Sigmoid colon (tissue), 4 donors: ENCODE measurements around the gene CGB5.
"Not testable (repeated sequence)": the region's sequence is repeated elsewhere in the genome, so short reads cannot be mapped to it uniquely, and the experiment has no call there.

Source experiments
- CTCF ChIP-seq, 4 experiments: fragments of 450-650 bp in 3 of 4; fragments of 200-600 bp in 1 of 4; IDR thresholded peaks; one replicate each; pipeline ENCODE4 v1.5.1; 2016 to 2019; ENCODE audit warnings: antibody characterized with exemption in 4 of 4, mild to moderate bottlenecking in 3 of 4, moderate library complexity in 2 of 4
- EP300 ChIP-seq, 4 donors: sonication (generic); formaldehyde crosslinking; IDR thresholded peaks; one replicate each; pipeline ENCODE4 v1.6.1; 2017; ENCODE audit warnings: antibody characterized with exemption in 4 of 4

- TF ChIP-seq EP300, CTCF (IDR thresholded peaks at IDR 0.05): not testable (repeated sequence)
Measured at GRCh38 chr19:49018388-49019241, 25.0 kb upstream of the CGB5 start.
